Loucy (cell line): Measurements from ENCODE around the gene TEX10.

Experiments
- H2AFZ ChIP-seq: fragments of 200-600 bp; sonication (generic); 2 replicates; pipeline ENCODE4 v1.6.0; 2016; ENCODE audit warnings: antibody characterized with exemption, mild to moderate bottlenecking, low read length, moderate library complexity
- H3F3A ChIP-seq: fragments of 200-600 bp; 2 replicates; pipeline ENCODE4 v1.6.0; 2016; ENCODE audit warnings: antibody characterized with exemption, low read depth, mild to moderate bottlenecking
- H3K27me3 ChIP-seq: fragments of 200-600 bp; sonication (generic); 2 replicates; pipeline ENCODE4 v1.6.1; 2014; ENCODE audit warnings: low read length, mild to moderate bottlenecking; ENCODE audit not compliant: insufficient read depth, poor library complexity, severe bottlenecking
- H3K36me3 ChIP-seq: fragments of 200-600 bp; sonication (generic); 2 replicates; pipeline ENCODE4 v1.6.1; 2016; ENCODE audit warnings: low read length; ENCODE audit not compliant: insufficient read depth
- H3K4me1 ChIP-seq: fragments of 200-600 bp; sonication (generic); 2 replicates; pipeline ENCODE4 v1.5.1; 2014; ENCODE audit warnings: low read length, mild to moderate bottlenecking; ENCODE audit not compliant: insufficient read depth, poor library complexity, severe bottlenecking
- H3K4me2 ChIP-seq: fragments of 200-600 bp; sonication (generic); 2 replicates; pipeline ENCODE4 v1.6.0; 2014; ENCODE audit warnings: antibody characterized with exemption, low read length, low read depth, mild to moderate bottlenecking; ENCODE audit not compliant: poor library complexity, severe bottlenecking
- H3K4me3 ChIP-seq: fragments of 200-600 bp; sonication (generic); 2 replicates; pipeline ENCODE4 v1.5.1; 2014; ENCODE audit warnings: low read length, mild to moderate bottlenecking, mixed read lengths; ENCODE audit not compliant: poor library complexity, severe bottlenecking
- H3K79me2 ChIP-seq: fragments of 200-600 bp; sonication (generic); 2 replicates; pipeline ENCODE4 v1.6.1; 2014; ENCODE audit warnings: low read length; ENCODE audit not compliant: insufficient read depth
- H3K9ac ChIP-seq: fragments of 200-600 bp; sonication (generic); 2 replicates; pipeline ENCODE4 v1.6.0; 2014; ENCODE audit warnings: mild to moderate bottlenecking, low read depth, low read length, moderate library complexity; ENCODE audit not compliant: poor library complexity, severe bottlenecking
- H3K9me2 ChIP-seq: fragments of 200-600 bp; sonication (generic); replicated peaks from 2 replicates; pipeline ENCODE4 v1.6.1; 2016; ENCODE audit warnings: low read depth, low read length, mixed read lengths
- H3K9me3 ChIP-seq: fragments of 200-600 bp; sonication (generic); 2 replicates; pipeline ENCODE4 v1.6.1; 2014; ENCODE audit warnings: mild to moderate bottlenecking, antibody characterized with exemption, low read length, low read depth; ENCODE audit not compliant: insufficient read depth
- H4K20me1 ChIP-seq: fragments of 200-600 bp; sonication (generic); 2 replicates; pipeline ENCODE4 v1.6.0; 2014; ENCODE audit warnings: antibody characterized with exemption, low read length, mild to moderate bottlenecking; ENCODE audit not compliant: insufficient read depth, poor library complexity, severe bottlenecking
- CTCF ChIP-seq: fragments of 200-600 bp; sonication (generic); conservative IDR thresholded peaks from 2 replicates; pipeline ENCODE4 v1.5.1; 2014; ENCODE audit warnings: mild to moderate bottlenecking, antibody characterized with exemption, low read length
- EZH2phosphoT487 ChIP-seq: fragments of 200-600 bp; IDR thresholded peaks from 2 replicates; pipeline ENCODE4 v1.6.1; 2018; ENCODE audit warnings: antibody characterized with exemption, mild to moderate bottlenecking, moderate library complexity, borderline replicate concordance

Gene TEX10

GRCh38 chr9:100267211-100267610 lies 85.5 kb downstream of the TEX10 start:
- Histone ChIP-seq H3K79me2 (no peaks in the 10 kb centered on the region), H3F3A (no peaks in the 10 kb centered on the region; the same call in 1 of the 2 replicates), H3K9me2 (no peaks in the 10 kb centered on the region), H4K20me1 (no peaks in the 10 kb centered on the region), H3K4me3 (no peak overlapping the region), H2AFZ (no peak overlapping the region), H3K36me3 (peaks cover 47% of the 10 kb centered on the region; the same call in 1 of the 2 replicates), H3K4me2 (no peak overlapping the region), H3K9me3 (no peaks in the 10 kb centered on the region), H3K4me1 (no peaks in the 10 kb centered on the region), H3K27me3 (no peaks in the 10 kb centered on the region), H3K9ac (no peak overlapping the region)
- no peak for TF ChIP-seq CTCF
- no peak for TF ChIP-seq EZH2phosphoT487
